ENCODE results near the gene MLN. TPM values are rescaled to one million over a fixed set of nuclear protein-coding genes. Genes with fewer than 3 reads are reported as not detected.
A peak's percentile ranks its signal among the peaks of the same experiment; 100 is the strongest.

The MLN gene
- total RNA-seq, 3 donors from 2014 or later: not detected

DNA sequence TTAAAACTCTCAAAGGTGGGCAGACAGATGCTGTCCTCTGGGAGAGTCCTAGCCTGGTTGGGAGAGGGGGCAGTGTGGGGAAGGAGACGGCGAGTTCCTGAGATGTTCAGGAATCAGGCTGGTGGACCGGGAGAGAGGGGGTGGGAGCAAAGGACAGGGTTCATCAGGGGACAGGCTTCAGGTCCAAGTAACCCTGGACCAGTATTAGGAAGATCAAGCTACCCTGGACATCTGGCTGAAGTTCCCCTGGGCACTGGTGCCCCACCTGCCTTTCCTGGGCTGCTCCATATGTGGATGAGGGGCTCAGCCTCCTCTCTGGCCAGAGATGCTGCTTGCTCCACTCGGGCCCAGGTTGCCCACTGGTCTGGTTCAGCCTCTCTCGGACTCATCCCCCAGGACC lies 56.0 kb downstream of the MLN start:
- no peaks in the 10 kb centered on the region for H3K27me3 ChIP-seq
- peaks cover 5 to 7% of the 10 kb centered on the region in 2 donors for H3K4me1 ChIP-seq
- no peak for DNase-seq (ENCODE audit: low spot score in 2 of 2)
- H3K9me3 ChIP-seq: no peaks in the 10 kb centered on the region
- intact Hi-C loops (cut with DNase I; ENCODE audit: low total_unique reads): no loop called here
- no peak overlapping the region for H3K27ac ChIP-seq
- no peak overlapping the region for H3K4me3 ChIP-seq
- TF ChIP-seq POLR2AphosphoS5 (IDR thresholded peaks at IDR 0.05) (no peak), POLR2A (IDR thresholded peaks at IDR 0.05) (no peak)
- TF ChIP-seq, protein P1, sequence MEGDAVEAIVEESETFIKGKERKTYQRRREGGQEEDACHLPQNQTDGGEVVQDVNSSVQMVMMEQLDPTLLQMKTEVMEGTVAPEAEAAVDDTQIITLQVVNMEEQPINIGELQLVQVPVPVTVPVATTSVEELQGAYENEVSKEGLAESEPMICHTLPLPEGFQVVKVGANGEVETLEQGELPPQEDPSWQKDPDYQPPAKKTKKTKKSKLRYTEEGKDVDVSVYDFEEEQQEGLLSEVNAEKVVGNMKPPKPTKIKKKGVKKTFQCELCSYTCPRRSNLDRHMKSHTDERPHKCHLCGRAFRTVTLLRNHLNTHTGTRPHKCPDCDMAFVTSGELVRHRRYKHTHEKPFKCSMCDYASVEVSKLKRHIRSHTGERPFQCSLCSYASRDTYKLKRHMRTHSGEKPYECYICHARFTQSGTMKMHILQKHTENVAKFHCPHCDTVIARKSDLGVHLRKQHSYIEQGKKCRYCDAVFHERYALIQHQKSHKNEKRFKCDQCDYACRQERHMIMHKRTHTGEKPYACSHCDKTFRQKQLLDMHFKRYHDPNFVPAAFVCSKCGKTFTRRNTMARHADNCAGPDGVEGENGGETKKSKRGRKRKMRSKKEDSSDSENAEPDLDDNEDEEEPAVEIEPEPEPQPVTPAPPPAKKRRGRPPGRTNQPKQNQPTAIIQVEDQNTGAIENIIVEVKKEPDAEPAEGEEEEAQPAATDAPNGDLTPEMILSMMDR (IDR thresholded peaks at IDR 0.05): no peak
- H3K36me3 ChIP-seq: no peaks in the 10 kb centered on the region

DNA sequence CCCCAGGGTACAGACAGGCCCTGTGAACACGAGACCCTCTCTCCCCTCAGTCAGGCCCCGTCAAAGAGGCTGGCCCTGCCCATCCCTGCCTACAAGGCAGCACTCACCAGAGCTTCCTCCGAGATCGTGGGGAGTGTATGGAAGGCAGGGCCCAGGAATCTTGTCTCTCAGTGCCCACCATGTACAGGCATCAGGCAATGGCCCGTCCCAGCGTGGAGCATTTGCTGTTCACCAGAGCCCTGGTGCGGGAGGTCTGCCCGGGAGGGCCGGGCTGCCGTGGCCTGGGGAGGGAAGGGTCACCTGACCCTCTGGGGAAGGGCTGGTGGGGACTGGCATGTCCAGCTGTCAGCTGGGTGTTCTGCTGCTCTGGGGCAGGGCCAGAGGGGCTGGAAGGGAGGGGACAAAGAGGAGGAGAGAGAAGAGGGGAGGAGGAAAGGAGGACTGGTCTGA lies 57.1 kb downstream of the MLN start, which contains the start of gene IP6K3:
Gene IP6K3 (minus strand): TSS at position 255 of the 450 bp plus-strand sequence. CDS start 11,429 bp downstream, outside the sequence.
- Histone ChIP-seq H3K9me3 (no peaks in the 10 kb centered on the region), H3K27me3 (no peaks in the 10 kb centered on the region), H3K4me3 (no peak within 1 kb of the TSS), H3K27ac (peak within 1 kb of the TSS in 1 of 2 donors; percentile 35), H3K4me1 (peaks cover 5 to 7% of the 10 kb centered on the region in 2 donors), H3K36me3 (no peaks in the 10 kb centered on the region)
- DNase-seq (ENCODE audit: low spot score in 2 of 2): no peak
- no peak for TF ChIP-seq POLR2AphosphoS5 (IDR thresholded peaks at IDR 0.05)
- TF ChIP-seq, protein P1 (IDR thresholded peaks at IDR 0.05): no peak
- no peak for TF ChIP-seq POLR2A (IDR thresholded peaks at IDR 0.05)
- intact Hi-C loops (cut with DNase I; ENCODE audit: low total_unique reads): no loop called here

- Histone ChIP-seq H3K27ac (peak overlapping the region in 1 of 2 donors; percentile 35), H3K27me3 (no peaks in the 10 kb centered on the region), H3K4me1 (peaks cover 5 to 7% of the 10 kb centered on the region in 2 donors), H3K36me3 (no peaks in the 10 kb centered on the region), H3K4me3 (no peak overlapping the region), H3K9me3 (no peaks in the 10 kb centered on the region)
- no peak for TF ChIP-seq POLR2A (IDR thresholded peaks at IDR 0.05)
- TF ChIP-seq, protein P1 (IDR thresholded peaks at IDR 0.05): no peak
- no peak for TF ChIP-seq POLR2AphosphoS5 (IDR thresholded peaks at IDR 0.05)
- DNase-seq (ENCODE audit: low spot score in 2 of 2): peak in 1 of 2 donors; percentile 31
- intact Hi-C loops (cut with DNase I; ENCODE audit: low total_unique reads): no loop called here
These were observed 57.7 kb downstream of the MLN start for GRCh38 chr6:33746036-33746600.

- Histone ChIP-seq H3K9me3 (no peaks in the 10 kb centered on the region), H3K4me3 (no peak overlapping the region), H3K27ac (no peak overlapping the region), H3K27me3 (no peaks in the 10 kb centered on the region), H3K4me1 (peaks cover 5 to 7% of the 10 kb centered on the region in 2 donors), H3K36me3 (no peaks in the 10 kb centered on the region)
- TF ChIP-seq, protein P1 (IDR thresholded peaks at IDR 0.05): no peak
- TF ChIP-seq POLR2A (IDR thresholded peaks at IDR 0.05) (no peak), POLR2AphosphoS5 (IDR thresholded peaks at IDR 0.05) (no peak)
- no peak for DNase-seq (ENCODE audit: low spot score in 2 of 2)
- intact Hi-C loops (cut with DNase I; ENCODE audit: low total_unique reads): no loop called here
These were observed 58.3 kb downstream of the MLN start for GRCh38 chr6:33745548-33745947.

- H3K27me3 ChIP-seq: no peaks in the 10 kb centered on the region
- H3K4me3 ChIP-seq: peak overlapping the region in 1 of 3 donors; percentile 4
- no peaks in the 10 kb centered on the region for H3K36me3 ChIP-seq
- peaks cover 5 to 7% of the 10 kb centered on the region in 2 donors for H3K4me1 ChIP-seq
- DNase-seq (ENCODE audit: low spot score in 2 of 2): no peak
- no peak for TF ChIP-seq POLR2A (IDR thresholded peaks at IDR 0.05)
- TF ChIP-seq POLR2AphosphoS5 (IDR thresholded peaks at IDR 0.05): no peak
- TF ChIP-seq, protein P1 (IDR thresholded peaks at IDR 0.05): no peak
- H3K27ac ChIP-seq: peak overlapping the region; percentile 56 to 64
- intact Hi-C loops (cut with DNase I; ENCODE audit: low total_unique reads): no loop called here
- no peaks in the 10 kb centered on the region for H3K9me3 ChIP-seq
These were observed 58.8 kb downstream of the MLN start for GRCh38 chr6:33744895-33745546.
